SU-DHL-6 (cell line): ENCODE measurements around the gene EFCAB9.

Experiments used
- H2AFZ ChIP-seq: fragments of 200-600 bp; sonication (generic); 2 replicates; pipeline ENCODE4 v1.6.1; 2014; ENCODE audit warnings: low read depth, mild to moderate bottlenecking, moderate library complexity, mixed read lengths, antibody characterized with exemption, low read length; ENCODE audit not compliant: severe bottlenecking
- H3F3A ChIP-seq: fragments of 200-600 bp; shearing (Covaris generic); 2 replicates; pipeline ENCODE4 v1.6.0; 2016; ENCODE audit warnings: antibody characterized with exemption, mild to moderate bottlenecking; ENCODE audit not compliant: insufficient read depth
- H3K27ac ChIP-seq: fragments of 200-600 bp; sonication (generic); 2 replicates; pipeline ENCODE4 v1.5.1; 2016; ENCODE audit warnings: low read depth, mild to moderate bottlenecking, low read length, moderate library complexity, mixed read lengths
- H3K27me3 ChIP-seq: fragments of 200-600 bp; sonication (generic), shearing (Covaris generic); 2 replicates; pipeline ENCODE4 v1.6.0; 2014; ENCODE audit warnings: mild to moderate bottlenecking, low read length
- H3K36me3 ChIP-seq: fragments of 200-600 bp; sonication (generic); 2 replicates; pipeline ENCODE4 v1.6.1; 2014; ENCODE audit warnings: mild to moderate bottlenecking, low read length, mixed read lengths
- H3K4me2 ChIP-seq: fragments of 300-600, 200-600 bp; shearing (Covaris generic), sonication (generic); 2 replicates; pipeline ENCODE4 v1.6.0; 2014; ENCODE audit warnings: low read length, low read depth, mild to moderate bottlenecking; ENCODE audit not compliant: poor library complexity, severe bottlenecking
- H3K4me3 ChIP-seq: fragments of 200-600 bp; sonication (generic); 2 replicates; pipeline ENCODE4 v1.5.1; 2014; ENCODE audit warnings: antibody characterized with exemption, low read length, mild to moderate bottlenecking, mixed read lengths; ENCODE audit not compliant: insufficient read depth, poor library complexity, severe bottlenecking
- H3K79me2 ChIP-seq: fragments of 200-600 bp; sonication (generic); 2 replicates; pipeline ENCODE4 v1.6.1; 2014; ENCODE audit warnings: mild to moderate bottlenecking, low read length, moderate library complexity; ENCODE audit not compliant: insufficient read depth
- H3K9ac ChIP-seq: fragments of 200-600 bp; sonication (generic); 2 replicates; pipeline ENCODE4 v1.7.0; 2014; ENCODE audit warnings: mild to moderate bottlenecking, low read length
- H3K9me2 ChIP-seq: fragments of 200-600 bp; sonication (generic); replicated peaks from 2 replicates; pipeline ENCODE4 v1.6.1; 2014; ENCODE audit warnings: low read length; ENCODE audit not compliant: insufficient read depth
- H3K9me3 ChIP-seq: fragments of 200-600 bp; sonication (generic); 2 replicates; pipeline ENCODE4 v1.6.1; 2014; ENCODE audit warnings: low read length, mixed read lengths; ENCODE audit not compliant: insufficient read depth
- H4K20me1 ChIP-seq: fragments of 200-600 bp; sonication (generic); 2 replicates; pipeline ENCODE4 v1.6.1; 2014; ENCODE audit warnings: low read depth, mild to moderate bottlenecking, antibody characterized with exemption, low read length, moderate library complexity, mixed read lengths
- CTCF ChIP-seq: fragments of 200-600 bp; sonication (generic); IDR thresholded peaks from one replicate; pipeline ENCODE4 v1.5.1; 2017; ENCODE audit warnings: antibody characterized with exemption, mild to moderate bottlenecking, low read length, moderate library complexity; ENCODE audit not compliant: insufficient read depth, poor library complexity, severe bottlenecking
- EZH2phosphoT487 ChIP-seq: fragments of 200-600 bp; sonication (generic), shearing (Covaris generic); conservative IDR thresholded peaks from 2 replicates; pipeline ENCODE4 v1.6.1; 2018; ENCODE audit warnings: mild to moderate bottlenecking, antibody characterized with exemption, low read length, moderate library complexity, mixed read lengths

The EFCAB9 gene

GRCh38 chr5:172171118-172171517, 22.9 kb upstream of the EFCAB9 start:
- Histone ChIP-seq H3F3A (peaks cover 6% of the 10 kb centered on the region; the same call in 1 of the 2 replicates), H3K9me3 (no peaks in the 10 kb centered on the region), H4K20me1 (no peaks in the 10 kb centered on the region), H3K36me3 (no peaks in the 10 kb centered on the region), H3K27me3 (no peaks in the 10 kb centered on the region), H3K27ac (no peak overlapping the region), H3K9me2 (no peaks in the 10 kb centered on the region), H2AFZ (no peak overlapping the region), H3K9ac (no peak overlapping the region), H3K4me2 (no peak overlapping the region), H3K79me2 (peaks cover 89% of the 10 kb centered on the region), H3K4me3 (no peak overlapping the region)
- TF ChIP-seq CTCF, result no peak
- no peak for TF ChIP-seq EZH2phosphoT487

- Histone ChIP-seq H2AFZ (no peak overlapping the region), H3K4me2 (no peak overlapping the region), H3K79me2 (peaks cover 85% of the 10 kb centered on the region), H3F3A (peaks cover 15% of the 10 kb centered on the region), H3K4me3 (no peak overlapping the region), H3K27ac (no peak overlapping the region), H3K9ac (no peak overlapping the region), H3K9me2 (no peaks in the 10 kb centered on the region), H3K9me3 (no peaks in the 10 kb centered on the region), H3K36me3 (no peaks in the 10 kb centered on the region), H3K27me3 (no peaks in the 10 kb centered on the region), H4K20me1 (no peaks in the 10 kb centered on the region)
- TF ChIP-seq EZH2phosphoT487, result no peak
Measured at GRCh38 chr5:172172912-172173563, 20.9 kb upstream of the EFCAB9 start.

GRCh38 chr5:172173564-172174153, 20.3 kb upstream of the EFCAB9 start:
- no peak for TF ChIP-seq EZH2phosphoT487
- TF ChIP-seq CTCF, result no peak
- Histone ChIP-seq H3K79me2 (peaks cover 85% of the 10 kb centered on the region), H4K20me1 (no peaks in the 10 kb centered on the region), H3K9ac (no peak overlapping the region), H3K27me3 (no peaks in the 10 kb centered on the region), H3K36me3 (no peaks in the 10 kb centered on the region), H2AFZ (no peak overlapping the region), H3K27ac (no peak overlapping the region), H3K9me2 (no peaks in the 10 kb centered on the region), H3F3A (peaks cover 22% of the 10 kb centered on the region), H3K4me2 (no peak overlapping the region), H3K4me3 (no peak overlapping the region), H3K9me3 (no peaks in the 10 kb centered on the region)

- Histone ChIP-seq H3K27ac (peak overlapping the region; percentile 78), H3K27me3 (no peaks in the 10 kb centered on the region), H3K4me2 (peak overlapping the region; percentile 86), H3K9me2 (no peaks in the 10 kb centered on the region), H3K79me2 (peaks cover 84% of the 10 kb centered on the region), H3K36me3 (no peaks in the 10 kb centered on the region), H2AFZ (no peak overlapping the region), H3K9ac (peak overlapping the region; percentile 56), H3F3A (peaks cover 27% of the 10 kb centered on the region), H4K20me1 (no peaks in the 10 kb centered on the region), H3K9me3 (no peaks in the 10 kb centered on the region), H3K4me3 (peak overlapping the region; percentile 55)
- TF ChIP-seq CTCF, result no peak
- no peak for TF ChIP-seq EZH2phosphoT487
Measured at GRCh38 chr5:172175263-172175719, 18.7 kb upstream of the EFCAB9 start.
